Measurements from ENCODE around the gene BICRA.
"Not testable (repeated sequence)": the region's sequence is repeated elsewhere in the genome, so short reads cannot be mapped to it uniquely, and the experiment has no call there.

Gene BICRA

DNA sequence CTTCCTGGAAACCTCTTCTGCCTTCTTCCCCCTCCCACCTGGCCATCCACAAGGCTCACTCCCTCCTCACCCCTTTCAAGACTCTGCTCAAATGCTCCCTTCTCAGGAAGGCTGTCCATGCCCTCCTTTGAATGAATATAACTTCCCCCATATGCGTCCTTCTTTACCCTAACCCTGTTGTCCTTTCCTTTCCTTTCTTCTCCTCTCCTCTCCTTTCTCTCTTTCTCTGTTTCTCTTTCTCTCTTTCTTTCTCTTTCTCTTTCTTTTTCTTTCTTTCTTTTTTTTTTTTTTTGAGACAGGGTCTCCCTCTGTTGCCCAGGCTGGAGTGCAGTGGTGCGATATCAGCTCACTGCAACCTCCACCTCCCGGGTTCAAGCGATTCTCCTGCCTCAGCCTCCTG is 119.4 kb downstream of the BICRA start:
- not testable (repeated sequence) for H3K4me1 ChIP-seq (ENCODE audit: insufficient read depth, low read length); H3K9ac ChIP-seq (ENCODE audit: low read depth, low read length); H3K9me3 ChIP-seq (ENCODE audit: control insufficient read depth, insufficient read depth, low read length)
- peaks cover 13% of the 10 kb centered on the region for H3K36me3 ChIP-seq (ENCODE audit: insufficient read depth, low read length)

DNA sequence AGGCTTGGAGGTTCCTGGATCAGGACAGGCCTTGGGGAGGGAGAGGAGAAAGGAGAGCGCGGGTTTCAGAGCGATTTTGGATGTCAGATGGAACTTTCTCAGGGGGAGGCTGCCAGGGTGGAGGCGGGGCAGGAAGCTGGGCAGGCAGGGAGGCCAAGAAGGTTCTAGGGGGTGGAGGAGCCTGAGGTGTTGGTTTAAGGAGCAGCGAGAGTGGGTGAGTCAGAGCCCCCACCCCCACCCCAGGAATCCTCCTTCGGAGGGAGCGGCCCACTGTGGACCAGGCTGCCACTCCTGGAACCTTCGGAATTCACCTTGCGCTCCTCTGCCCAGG is 120.5 kb downstream of the BICRA start:
- Histone ChIP-seq H3K9me3 (ENCODE audit: control insufficient read depth, insufficient read depth, low read length) (no peaks in the 10 kb centered on the region), H3K36me3 (ENCODE audit: insufficient read depth, low read length) (peaks cover 11% of the 10 kb centered on the region), H3K4me1 (ENCODE audit: insufficient read depth, low read length) (peaks cover 5% of the 10 kb centered on the region; the same call in 1 of the 2 replicates), H3K9ac (ENCODE audit: low read depth, low read length) (peak overlapping the region; percentile 50)

GRCh38 chr19:47729799-47730520 is 121.0 kb downstream of the BICRA start:
- Histone ChIP-seq H3K4me1 (ENCODE audit: insufficient read depth, low read length) (peaks cover 5% of the 10 kb centered on the region; the same call in 1 of the 2 replicates), H3K9me3 (ENCODE audit: control insufficient read depth, insufficient read depth, low read length) (no peaks in the 10 kb centered on the region), H3K36me3 (ENCODE audit: insufficient read depth, low read length) (peaks cover 11% of the 10 kb centered on the region; the same call in 1 of the 2 replicates), H3K9ac (ENCODE audit: low read depth, low read length) (peak overlapping the region; percentile 50; the same call in 1 of the 2 replicates)

DNA sequence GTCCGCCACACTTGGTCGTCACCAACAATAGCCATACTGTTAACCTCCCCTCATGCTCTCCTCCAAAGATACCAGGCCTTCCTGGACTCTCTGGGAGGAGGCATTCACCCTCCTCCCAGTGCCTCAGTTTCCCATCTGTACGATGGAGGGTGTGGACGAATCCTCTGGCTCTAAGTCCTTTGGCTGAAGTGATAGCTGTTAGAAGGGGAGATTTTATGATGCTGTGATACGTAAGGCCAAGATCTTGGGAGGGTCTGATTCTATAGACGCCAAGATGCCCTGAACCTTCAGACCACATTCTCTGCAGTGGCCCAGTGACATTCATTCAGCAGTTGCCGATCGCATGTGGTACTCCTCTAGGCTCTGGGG is 121.6 kb downstream of the BICRA start:
- Histone ChIP-seq H3K4me1 (ENCODE audit: insufficient read depth, low read length) (peaks cover 5% of the 10 kb centered on the region; the same call in 1 of the 2 replicates), H3K9me3 (ENCODE audit: control insufficient read depth, insufficient read depth, low read length) (no peaks in the 10 kb centered on the region), H3K9ac (ENCODE audit: low read depth, low read length) (no peak overlapping the region), H3K36me3 (ENCODE audit: insufficient read depth, low read length) (peaks cover 7% of the 10 kb centered on the region; the same call in 1 of the 2 replicates)

- Histone ChIP-seq H3K36me3 (ENCODE audit: insufficient read depth, low read length) (peaks cover 7% of the 10 kb centered on the region; the same call in 1 of the 2 replicates), H3K4me1 (ENCODE audit: insufficient read depth, low read length) (peaks cover 5% of the 10 kb centered on the region; the same call in 1 of the 2 replicates)
Measured at GRCh38 chr19:47730910-47731309, 122.0 kb downstream of the BICRA start.

GRCh38 chr19:47735131-47735530 is 126.2 kb downstream of the BICRA start:
- Histone ChIP-seq H3K9ac (ENCODE audit: low read depth, low read length) (no peak overlapping the region), H3K4me1 (ENCODE audit: insufficient read depth, low read length) (no peaks in the 10 kb centered on the region), H3K9me3 (ENCODE audit: control insufficient read depth, insufficient read depth, low read length) (no peaks in the 10 kb centered on the region), H3K36me3 (ENCODE audit: insufficient read depth, low read length) (peaks cover 7% of the 10 kb centered on the region; the same call in 1 of the 2 replicates)

More at GRCh38 chr19:47730910-47731309, 122.0 kb downstream of the BICRA start:
- Histone ChIP-seq H3K9ac (ENCODE audit: low read depth, low read length) (no peak overlapping the region), H3K9me3 (ENCODE audit: control insufficient read depth, insufficient read depth, low read length) (no peaks in the 10 kb centered on the region)

- Histone ChIP-seq H3K9ac (ENCODE audit: low read depth, low read length) (no peak overlapping the region), H3K9me3 (ENCODE audit: control insufficient read depth, insufficient read depth, low read length) (no peaks in the 10 kb centered on the region), H3K36me3 (ENCODE audit: insufficient read depth, low read length) (no peaks in the 10 kb centered on the region), H3K4me1 (ENCODE audit: insufficient read depth, low read length) (no peaks in the 10 kb centered on the region; the same call in 1 of the 2 replicates)
Measured at GRCh38 chr19:47740866-47741519, 132.1 kb downstream of the BICRA start.

GRCh38 chr19:47741544-47742140 is 132.7 kb downstream of the BICRA start:
- Histone ChIP-seq H3K36me3 (ENCODE audit: insufficient read depth, low read length) (no peaks in the 10 kb centered on the region), H3K9ac (ENCODE audit: low read depth, low read length) (no peak overlapping the region), H3K4me1 (ENCODE audit: insufficient read depth, low read length) (no peaks in the 10 kb centered on the region; the same call in 1 of the 2 replicates), H3K9me3 (ENCODE audit: control insufficient read depth, insufficient read depth, low read length) (no peaks in the 10 kb centered on the region)

- H3K4me1 ChIP-seq (ENCODE audit: insufficient read depth, low read length), result no peaks in the 10 kb centered on the region; the same call in 1 of the 2 replicates
- H3K9me3 ChIP-seq (ENCODE audit: control insufficient read depth, insufficient read depth, low read length), result no peaks in the 10 kb centered on the region
- peak overlapping the region; percentile 49 for H3K9ac ChIP-seq (ENCODE audit: low read depth, low read length)
- H3K36me3 ChIP-seq (ENCODE audit: insufficient read depth, low read length), result no peaks in the 10 kb centered on the region; the same call in 1 of the 2 replicates
Measured at GRCh38 chr19:47742634-47743033, 133.7 kb downstream of the BICRA start.

DNA sequence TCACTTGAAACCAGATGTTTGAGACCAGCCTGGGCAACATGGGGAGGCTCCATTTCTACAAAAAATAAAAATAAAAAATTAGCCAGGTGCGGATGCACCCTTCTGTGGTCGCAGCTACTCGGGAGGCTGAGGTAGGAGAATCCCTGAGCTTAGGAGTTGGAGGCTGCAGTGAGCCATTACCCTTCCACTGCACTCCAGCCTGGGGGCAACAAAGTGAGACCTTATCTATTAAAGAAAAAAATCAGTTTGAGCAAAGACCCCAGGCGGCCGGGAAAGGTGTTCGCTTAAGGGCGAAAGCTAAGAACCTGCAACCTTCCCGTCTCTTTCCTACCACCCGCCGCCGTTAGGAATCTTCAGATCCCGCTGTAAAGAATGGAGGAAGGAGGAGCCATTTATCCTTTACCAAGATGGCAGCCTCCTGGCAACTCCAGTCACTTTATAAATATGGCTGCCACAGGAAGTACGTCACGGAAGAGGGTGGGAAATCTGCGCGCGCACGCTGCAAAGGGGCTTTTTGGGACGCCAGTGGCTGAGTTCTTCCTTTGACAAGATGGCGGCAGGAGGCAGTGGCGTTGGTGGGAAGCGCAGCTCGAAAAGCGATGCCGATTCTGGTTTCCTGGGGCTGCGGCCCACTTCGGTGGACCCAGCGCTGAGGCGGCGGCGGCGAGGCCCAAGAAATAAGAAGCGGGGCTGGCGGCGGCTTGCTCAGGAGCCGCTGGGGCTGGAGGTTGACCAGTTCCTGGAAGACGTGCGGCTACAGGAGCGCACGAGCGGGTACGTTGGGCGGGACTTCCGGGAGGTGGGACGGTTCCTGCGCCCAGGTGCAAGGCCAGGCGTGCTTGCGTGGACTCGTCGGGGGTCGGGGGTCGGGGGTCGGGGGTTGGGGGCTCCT is 136.3 kb downstream of the BICRA start, which contains the start of gene NOP53:
Gene NOP53 (plus strand): TSS at position 537 of the 892 bp plus-strand sequence. CDS start 14 bp downstream, at position 551.
- no peaks in the 10 kb centered on the region; the same call in 1 of the 2 replicates for H3K4me1 ChIP-seq (ENCODE audit: insufficient read depth, low read length)
- peak within 1 kb of the TSS; percentile 88 for H3K9ac ChIP-seq (ENCODE audit: low read depth, low read length)
- H3K36me3 ChIP-seq (ENCODE audit: insufficient read depth, low read length), result peaks cover 5% of the 10 kb centered on the region
- no peaks in the 10 kb centered on the region for H3K9me3 ChIP-seq (ENCODE audit: control insufficient read depth, insufficient read depth, low read length)

GRCh38 chr19:47746129-47746528 is 137.2 kb downstream of the BICRA start:
- not testable (repeated sequence) for H3K4me1 ChIP-seq (ENCODE audit: insufficient read depth, low read length); H3K9me3 ChIP-seq (ENCODE audit: control insufficient read depth, insufficient read depth, low read length)
- Histone ChIP-seq H3K9ac (ENCODE audit: low read depth, low read length) (peak overlapping the region; percentile 62; the same call in 1 of the 2 replicates), H3K36me3 (ENCODE audit: insufficient read depth, low read length) (peaks cover 11% of the 10 kb centered on the region)

DNA sequence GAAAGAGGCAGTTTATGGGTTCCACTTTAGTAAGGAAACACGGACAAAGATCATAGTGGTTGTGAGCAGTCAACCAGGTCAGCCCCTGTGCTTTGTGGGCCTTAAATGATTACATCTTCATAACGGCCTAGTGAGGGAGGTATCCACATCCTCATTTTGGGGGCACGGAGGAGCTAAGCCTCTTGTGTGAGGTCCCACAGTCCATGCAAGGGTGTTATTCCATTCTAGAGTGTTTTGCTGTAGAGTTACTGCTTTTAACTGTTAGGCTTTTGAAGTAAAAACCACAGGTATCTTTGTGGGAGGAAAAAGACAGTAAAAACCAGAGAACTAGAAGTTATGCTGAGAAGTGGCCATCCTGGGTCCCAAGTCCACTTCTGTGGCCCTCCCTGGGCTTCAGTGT is 140.4 kb downstream of the BICRA start:
- H3K36me3 ChIP-seq (ENCODE audit: insufficient read depth, low read length), result peaks cover 22% of the 10 kb centered on the region
- no peaks in the 10 kb centered on the region; the same call in 1 of the 2 replicates for H3K4me1 ChIP-seq (ENCODE audit: insufficient read depth, low read length)
- H3K9ac ChIP-seq (ENCODE audit: low read depth, low read length), result no peak overlapping the region
- no peaks in the 10 kb centered on the region for H3K9me3 ChIP-seq (ENCODE audit: control insufficient read depth, insufficient read depth, low read length)

- Histone ChIP-seq H3K4me1 (ENCODE audit: insufficient read depth, low read length) (no peaks in the 10 kb centered on the region), H3K36me3 (ENCODE audit: insufficient read depth, low read length) (peaks cover 22% of the 10 kb centered on the region), H3K9ac (ENCODE audit: low read depth, low read length) (no peak overlapping the region), H3K9me3 (ENCODE audit: control insufficient read depth, insufficient read depth, low read length) (no peaks in the 10 kb centered on the region)
Measured at GRCh38 chr19:47750752-47751151, 141.8 kb downstream of the BICRA start.
